Measurements from ENCODE around the gene CCT5. TPM values are rescaled to one million over a fixed set of nuclear protein-coding genes. Genes with fewer than 3 reads are reported as not detected.
"Not testable (repeated sequence)": the region's sequence is repeated elsewhere in the genome, so short reads cannot be mapped to it uniquely, and the experiment has no call there.

CCT5 gene
- total RNA-seq, 5 donors from 2014 or later (not counting 1 experiment from before 2014, with no cell fraction given), result 63.3 to 111 (median 105) TPM

- no peak overlapping the region for H3K27ac ChIP-seq (ENCODE audit: low read length)
- H3K9me3 ChIP-seq, result no peaks in the 10 kb centered on the region
- ATAC-seq (replicated peaks in 1 of 4), result no peak
- peaks cover 23 to 32% of the 10 kb centered on the region in 2 donors for H3K27me3 Mint-ChIP-seq
- H3K4me3 ChIP-seq (ENCODE audit: control insufficient read depth in 1 of 2, extremely low read depth in 1 of 2, low read length in 1 of 2), result peak overlapping the region in 1 of 2 donors; percentile 62
- peaks cover 0 to 6% of the 10 kb centered on the region in 2 experiments for H3K4me1 ChIP-seq (ENCODE audit: control insufficient read depth in 1 of 2, extremely low read depth in 1 of 2, insufficient read depth in 2 of 2, low read length in 2 of 2)
- POLR2A ChIA-PET, result no interaction called here
- no peaks in the 10 kb centered on the region for H3K36me3 ChIP-seq (ENCODE audit: control insufficient read depth in 2 of 2, extremely low read depth in 1 of 2, insufficient read depth in 1 of 2, low read length in 1 of 2)
- WGBS (ENCODE audit: insufficient coverage), result 94% methylated on average over 2 of the region's 8 CpGs
- peaks cover 0 to 28% of the 10 kb centered on the region in 2 experiments for H3K27me3 ChIP-seq (replicated peaks in 1 of 2; ENCODE audit: control insufficient read depth in 2 of 2, extremely low read depth in 1 of 2, insufficient read depth in 2 of 2, low read length in 1 of 2)
- H3K4me3 Mint-ChIP-seq, result peak overlapping the region; percentile 74 to 93 (median 81)
- CTCF ChIA-PET, result interaction anchor here in 1 of 2 donors (0.6 kb wide), 1 partner anchor 321 kb away, joined by 3 read pairs; no protein-coding TSS in a partner anchor
- H3K9me3 Mint-ChIP-seq, result no peaks in the 10 kb centered on the region
- H3K36me3 Mint-ChIP-seq, result peaks cover 3% of the 10 kb centered on the region
- H3K27ac Mint-ChIP-seq, result no peak overlapping the region
- no peak for DNase-seq
- H3K4me1 Mint-ChIP-seq, result peaks cover 4 to 10% (median 5%) of the 10 kb centered on the region in 3 donors
These were observed 56.7 kb downstream of the CCT5 start for GRCh38 chr5:10306806-10307205.

GRCh38 chr5:10307206-10308148, 57.4 kb downstream of the CCT5 start, which contains the start of gene CMBL:
Gene CMBL (minus strand): TSS chr5:10307902. CDS start chr5:10290762, 17,140 bp downstream.
- ChIA-PET CTCF (interaction anchor here in 1 of 2 donors (0.6 kb wide), 1 partner anchor 320 kb away, joined by 3 read pairs; no protein-coding TSS in a partner anchor), POLR2A (no interaction called here)
- H3K27me3 Mint-ChIP-seq, result peaks cover 24 to 32% of the 10 kb centered on the region in 2 donors
- Histone ChIP-seq H3K36me3 (ENCODE audit: control insufficient read depth in 2 of 2, extremely low read depth in 1 of 2, insufficient read depth in 1 of 2, low read length in 1 of 2) (no peaks in the 10 kb centered on the region), H3K9me3 (no peaks in the 10 kb centered on the region), H3K4me1 (ENCODE audit: control insufficient read depth in 1 of 2, extremely low read depth in 1 of 2, insufficient read depth in 2 of 2, low read length in 2 of 2) (peaks cover 0 to 6% of the 10 kb centered on the region in 2 experiments), H3K27ac (ENCODE audit: low read length) (no peak within 1 kb of the TSS), H3K4me3 (ENCODE audit: control insufficient read depth in 1 of 2, extremely low read depth in 1 of 2, low read length in 1 of 2) (peak within 1 kb of the TSS; percentile 25 to 62), H3K27me3 (replicated peaks in 1 of 2; ENCODE audit: control insufficient read depth in 2 of 2, extremely low read depth in 1 of 2, insufficient read depth in 2 of 2, low read length in 1 of 2) (peaks cover 0 to 28% of the 10 kb centered on the region in 2 experiments)
- H3K36me3 Mint-ChIP-seq, result peaks cover 3% of the 10 kb centered on the region
- H3K4me1 Mint-ChIP-seq, result peaks cover 4 to 10% (median 5%) of the 10 kb centered on the region in 3 donors
- H3K27ac Mint-ChIP-seq, result peak within 1 kb of the TSS in 1 of 2 donors; percentile 56
- DNase-seq, result peak in 19 of 35 experiments; percentile 1 to 34 (median 10)
- ATAC-seq (replicated peaks in 1 of 4), result peak; percentile 71 to 89 (median 80)
- no peaks in the 10 kb centered on the region for H3K9me3 Mint-ChIP-seq
- H3K4me3 Mint-ChIP-seq, result peak within 1 kb of the TSS; percentile 74 to 93 (median 81)
- WGBS (ENCODE audit: insufficient coverage), result 7% methylated on average over 49 of the region's 56 CpGs

GRCh38 chr5:10308844-10309243, 58.8 kb downstream of the CCT5 start:
- Mint-ChIP-seq H3K36me3 (peaks cover 3% of the 10 kb centered on the region), H3K4me1 (peaks cover 4 to 10% (median 5%) of the 10 kb centered on the region in 3 donors), H3K4me3 (peak overlapping the region in 2 of 3 donors; percentile 31 to 57), H3K27ac (no peak overlapping the region), H3K9me3 (no peaks in the 10 kb centered on the region), H3K27me3 (peaks cover 24 to 32% of the 10 kb centered on the region in 2 donors)
- ChIA-PET CTCF (interaction anchor here in 1 of 2 donors (0.6 kb wide), 1 partner anchor 44 kb away, joined by 6 read pairs; no protein-coding TSS in a partner anchor), POLR2A (interaction anchor here in 1 of 2 donors (0.6 kb wide), 1 partner anchor 44 kb away, joined by 4 read pairs; the partner anchor contains the start of gene MARCHF6)
- peaks cover 0 to 28% of the 10 kb centered on the region in 2 experiments for H3K27me3 ChIP-seq (replicated peaks in 1 of 2; ENCODE audit: control insufficient read depth in 2 of 2, extremely low read depth in 1 of 2, insufficient read depth in 2 of 2, low read length in 1 of 2)
- no CpG with 5 or more reads among the region's 6 CpGs for WGBS (ENCODE audit: insufficient coverage)
- H3K4me1 ChIP-seq (ENCODE audit: control insufficient read depth in 1 of 2, extremely low read depth in 1 of 2, insufficient read depth in 2 of 2, low read length in 2 of 2), result peaks cover 0 to 6% of the 10 kb centered on the region in 2 experiments
- no peaks in the 10 kb centered on the region for H3K9me3 ChIP-seq
- DNase-seq (no peak), ATAC-seq (replicated peaks in 1 of 4) (no peak)
- H3K36me3 ChIP-seq (ENCODE audit: control insufficient read depth in 2 of 2, extremely low read depth in 1 of 2, insufficient read depth in 1 of 2, low read length in 1 of 2), result no peaks in the 10 kb centered on the region
- no peak overlapping the region for H3K27ac ChIP-seq (ENCODE audit: low read length)
- no peak overlapping the region for H3K4me3 ChIP-seq (ENCODE audit: control insufficient read depth in 1 of 2, extremely low read depth in 1 of 2, low read length in 1 of 2)

GRCh38 chr5:10310066-10310779, 60.1 kb downstream of the CCT5 start:
- no peak overlapping the region for H3K27ac Mint-ChIP-seq
- no peaks in the 10 kb centered on the region for H3K9me3 ChIP-seq
- peaks cover 3% of the 10 kb centered on the region for H3K36me3 Mint-ChIP-seq
- DNase-seq (no peak), ATAC-seq (replicated peaks in 1 of 4) (no peak)
- peaks cover 0 to 6% of the 10 kb centered on the region in 2 experiments for H3K4me1 ChIP-seq (ENCODE audit: control insufficient read depth in 1 of 2, extremely low read depth in 1 of 2, insufficient read depth in 2 of 2, low read length in 2 of 2)
- no peak overlapping the region for H3K4me3 ChIP-seq (ENCODE audit: control insufficient read depth in 1 of 2, extremely low read depth in 1 of 2, low read length in 1 of 2)
- 78% methylated on average over 5 of the region's 8 CpGs for WGBS (ENCODE audit: insufficient coverage)
- H3K27me3 Mint-ChIP-seq, result peaks cover 21 to 32% of the 10 kb centered on the region in 2 donors
- ChIA-PET POLR2A (interaction anchor here in 1 of 2 donors (0.7 kb wide), 1 partner anchor 93 kb away, joined by 4 read pairs; no protein-coding TSS in a partner anchor), CTCF (no interaction called here)
- H3K4me1 Mint-ChIP-seq, result peaks cover 4 to 10% (median 5%) of the 10 kb centered on the region in 3 donors
- H3K4me3 Mint-ChIP-seq, result no peak overlapping the region
- no peaks in the 10 kb centered on the region for H3K36me3 ChIP-seq (ENCODE audit: control insufficient read depth in 2 of 2, extremely low read depth in 1 of 2, insufficient read depth in 1 of 2, low read length in 1 of 2)
- peaks cover 0 to 28% of the 10 kb centered on the region in 2 experiments for H3K27me3 ChIP-seq (replicated peaks in 1 of 2; ENCODE audit: control insufficient read depth in 2 of 2, extremely low read depth in 1 of 2, insufficient read depth in 2 of 2, low read length in 1 of 2)
- no peak overlapping the region for H3K27ac ChIP-seq (ENCODE audit: low read length)
- no peaks in the 10 kb centered on the region for H3K9me3 Mint-ChIP-seq

GRCh38 chr5:10310835-10311570, 60.9 kb downstream of the CCT5 start:
- H3K27me3 Mint-ChIP-seq, result peaks cover 21 to 30% of the 10 kb centered on the region in 2 donors
- H3K27ac ChIP-seq (ENCODE audit: low read length); H3K4me3 ChIP-seq (ENCODE audit: control insufficient read depth in 1 of 2, extremely low read depth in 1 of 2, low read length in 1 of 2); H3K9me3 ChIP-seq; H3K36me3 Mint-ChIP-seq; ATAC-seq (replicated peaks in 1 of 4); POLR2A ChIA-PET; DNase-seq; H3K4me1 Mint-ChIP-seq; H3K4me1 ChIP-seq (ENCODE audit: control insufficient read depth in 1 of 2, extremely low read depth in 1 of 2, insufficient read depth in 2 of 2, low read length in 2 of 2); H3K27ac Mint-ChIP-seq; H3K36me3 ChIP-seq (ENCODE audit: control insufficient read depth in 2 of 2, extremely low read depth in 1 of 2, insufficient read depth in 1 of 2, low read length in 1 of 2); H3K9me3 Mint-ChIP-seq; H3K4me3 Mint-ChIP-seq: not testable (repeated sequence)
- 20% methylated on average over 1 of the region's 8 CpGs for whole genome bisulfite sequencing (ENCODE audit: insufficient coverage)
- CTCF ChIA-PET, result interaction anchor here in 1 of 2 donors (0.7 kb wide), 1 partner anchor 360 kb away, joined by 4 read pairs; no protein-coding TSS in a partner anchor
- peaks cover 0 to 28% of the 10 kb centered on the region in 2 experiments for H3K27me3 ChIP-seq (replicated peaks in 1 of 2; ENCODE audit: control insufficient read depth in 2 of 2, extremely low read depth in 1 of 2, insufficient read depth in 2 of 2, low read length in 1 of 2)

Data from T-cell (primary cell).